Measurements from ENCODE around the gene LMTK3. TPM values are rescaled to one million over a fixed set of nuclear protein-coding genes. Genes with fewer than 3 reads are reported as not detected.

Gene LMTK3
- total and polyA plus RNA-seq, 2 of the 13 experiments (the other 11 are each of a cell fraction or from before 2014, with no cell fraction given) = 0.18 to 0.29 TPM

DNA sequence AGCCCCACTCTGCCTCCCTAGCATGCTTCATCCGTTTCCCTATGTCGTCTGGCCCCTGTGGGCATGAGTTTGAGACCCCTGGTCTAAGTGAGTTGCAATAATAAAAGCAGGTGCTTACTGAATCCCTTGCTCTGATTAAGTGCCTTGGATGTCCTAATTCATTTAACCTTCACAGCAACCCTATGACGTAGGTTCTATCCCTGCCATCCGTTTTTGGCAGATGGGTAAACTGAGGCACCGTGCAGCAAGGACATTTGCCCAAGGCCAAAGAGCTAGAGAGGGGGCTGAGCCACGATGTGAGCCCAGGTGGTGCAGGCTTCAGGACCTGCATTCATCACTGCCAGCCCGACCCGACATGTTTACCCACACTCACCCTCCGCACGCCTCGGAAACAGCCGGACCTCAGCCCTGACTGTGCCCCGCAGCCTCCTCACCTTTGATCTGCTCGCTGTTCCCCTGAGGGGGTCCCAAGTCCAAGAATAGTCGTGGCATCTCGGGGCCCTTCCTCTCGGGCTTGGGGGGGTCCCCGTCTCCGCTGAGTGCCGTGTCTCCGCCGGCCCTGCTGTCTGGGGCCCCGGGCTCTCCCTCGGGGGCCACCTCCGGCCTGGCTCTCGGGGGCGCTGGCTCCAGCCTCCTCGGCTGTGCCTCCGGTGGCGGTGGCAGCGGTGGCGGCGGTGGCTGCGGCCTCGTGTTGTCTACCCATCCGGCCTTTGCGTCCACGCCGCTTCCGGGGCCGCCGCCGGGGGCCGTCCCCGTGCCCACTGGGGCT is 14.5 kb downstream of the LMTK3 start (continued):
- TF ChIP-seq, protein P1, sequence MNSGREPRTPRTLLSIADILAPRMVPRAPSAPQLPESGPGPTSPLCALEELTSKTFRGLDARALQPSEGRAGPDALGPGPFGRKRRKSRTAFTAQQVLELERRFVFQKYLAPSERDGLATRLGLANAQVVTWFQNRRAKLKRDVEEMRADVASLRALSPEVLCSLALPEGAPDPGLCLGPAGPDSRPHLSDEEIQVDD (CRISPR knock-in tag; IDR thresholded peaks at IDR 0.05; ENCODE audit: borderline replicate concordance) = no peak
- TF ChIP-seq ZKSCAN5 (CRISPR knock-in tag; IDR thresholded peaks at IDR 0.05) (no peak), MED8 (CRISPR knock-in tag; IDR thresholded peaks at IDR 0.05; ENCODE audit: insufficient replicate concordance) (no peak), EP300 (IDR thresholded peaks at IDR 0.05; ENCODE audit: low read depth in 2 of 2, low read length in 2 of 2) (no peak), EP300 (CRISPR knock-in tag; IDR thresholded peaks at IDR 0.05; ENCODE audit: borderline replicate concordance) (0 out of 2 replicates have a peak, but pooled peaks have one; percentile 17), ZMYM3 (CRISPR knock-in tag; IDR thresholded peaks at IDR 0.05) (peak; percentile 72), SPEN (CRISPR knock-in tag; IDR thresholded peaks at IDR 0.05; ENCODE audit: low read depth) (peak; percentile 42), ZFY (CRISPR knock-in tag; IDR thresholded peaks at IDR 0.05) (peak; percentile 42), HMGA1 (CRISPR knock-in tag; conservative IDR thresholded peaks at IDR 0.05) (no peak), PHF21A (CRISPR knock-in tag; IDR thresholded peaks at IDR 0.05) (peak; percentile 33; the same call in 1 of the 2 replicates), HES4 (CRISPR knock-in tag; IDR thresholded peaks at IDR 0.05; ENCODE audit: borderline replicate concordance) (peak; percentile 57; the same call in 1 of the 2 replicates), KAT7 (CRISPR knock-in tag; IDR thresholded peaks at IDR 0.05; ENCODE audit: borderline replicate concordance) (no peak), NCOR1 (IDR thresholded peaks at IDR 0.05; ENCODE audit: borderline replicate concordance, low read length) (no peak)
- TF ChIP-seq, protein P2, sequence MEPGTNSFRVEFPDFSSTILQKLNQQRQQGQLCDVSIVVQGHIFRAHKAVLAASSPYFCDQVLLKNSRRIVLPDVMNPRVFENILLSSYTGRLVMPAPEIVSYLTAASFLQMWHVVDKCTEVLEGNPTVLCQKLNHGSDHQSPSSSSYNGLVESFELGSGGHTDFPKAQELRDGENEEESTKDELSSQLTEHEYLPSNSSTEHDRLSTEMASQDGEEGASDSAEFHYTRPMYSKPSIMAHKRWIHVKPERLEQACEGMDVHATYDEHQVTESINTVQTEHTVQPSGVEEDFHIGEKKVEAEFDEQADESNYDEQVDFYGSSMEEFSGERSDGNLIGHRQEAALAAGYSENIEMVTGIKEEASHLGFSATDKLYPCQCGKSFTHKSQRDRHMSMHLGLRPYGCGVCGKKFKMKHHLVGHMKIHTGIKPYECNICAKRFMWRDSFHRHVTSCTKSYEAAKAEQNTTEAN (CRISPR knock-in tag; conservative IDR thresholded peaks at IDR 0.05) = no peak
- TF ChIP-seq, protein P3, sequence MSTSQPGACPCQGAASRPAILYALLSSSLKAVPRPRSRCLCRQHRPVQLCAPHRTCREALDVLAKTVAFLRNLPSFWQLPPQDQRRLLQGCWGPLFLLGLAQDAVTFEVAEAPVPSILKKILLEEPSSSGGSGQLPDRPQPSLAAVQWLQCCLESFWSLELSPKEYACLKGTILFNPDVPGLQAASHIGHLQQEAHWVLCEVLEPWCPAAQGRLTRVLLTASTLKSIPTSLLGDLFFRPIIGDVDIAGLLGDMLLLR (CRISPR knock-in tag; IDR thresholded peaks at IDR 0.05) = no peak
- TF ChIP-seq, protein P4, sequence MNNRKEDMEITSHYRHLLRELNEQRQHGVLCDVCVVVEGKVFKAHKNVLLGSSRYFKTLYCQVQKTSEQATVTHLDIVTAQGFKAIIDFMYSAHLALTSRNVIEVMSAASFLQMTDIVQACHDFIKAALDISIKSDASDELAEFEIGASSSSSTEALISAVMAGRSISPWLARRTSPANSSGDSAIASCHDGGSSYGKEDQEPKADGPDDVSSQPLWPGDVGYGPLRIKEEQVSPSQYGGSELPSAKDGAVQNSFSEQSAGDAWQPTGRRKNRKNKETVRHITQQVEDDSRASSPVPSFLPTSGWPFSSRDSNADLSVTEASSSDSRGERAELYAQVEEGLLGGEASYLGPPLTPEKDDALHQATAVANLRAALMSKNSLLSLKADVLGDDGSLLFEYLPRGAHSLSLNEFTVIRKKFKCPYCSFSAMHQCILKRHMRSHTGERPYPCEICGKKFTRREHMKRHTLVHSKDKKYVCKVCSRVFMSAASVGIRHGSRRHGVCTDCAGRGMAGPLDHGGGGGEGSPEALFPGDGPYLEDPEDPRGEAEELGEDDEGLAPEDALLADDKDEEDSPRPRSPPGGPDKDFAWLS (CRISPR knock-in tag; IDR thresholded peaks at IDR 0.05; ENCODE audit: borderline replicate concordance) = no peak
- TF ChIP-seq, protein P5, sequence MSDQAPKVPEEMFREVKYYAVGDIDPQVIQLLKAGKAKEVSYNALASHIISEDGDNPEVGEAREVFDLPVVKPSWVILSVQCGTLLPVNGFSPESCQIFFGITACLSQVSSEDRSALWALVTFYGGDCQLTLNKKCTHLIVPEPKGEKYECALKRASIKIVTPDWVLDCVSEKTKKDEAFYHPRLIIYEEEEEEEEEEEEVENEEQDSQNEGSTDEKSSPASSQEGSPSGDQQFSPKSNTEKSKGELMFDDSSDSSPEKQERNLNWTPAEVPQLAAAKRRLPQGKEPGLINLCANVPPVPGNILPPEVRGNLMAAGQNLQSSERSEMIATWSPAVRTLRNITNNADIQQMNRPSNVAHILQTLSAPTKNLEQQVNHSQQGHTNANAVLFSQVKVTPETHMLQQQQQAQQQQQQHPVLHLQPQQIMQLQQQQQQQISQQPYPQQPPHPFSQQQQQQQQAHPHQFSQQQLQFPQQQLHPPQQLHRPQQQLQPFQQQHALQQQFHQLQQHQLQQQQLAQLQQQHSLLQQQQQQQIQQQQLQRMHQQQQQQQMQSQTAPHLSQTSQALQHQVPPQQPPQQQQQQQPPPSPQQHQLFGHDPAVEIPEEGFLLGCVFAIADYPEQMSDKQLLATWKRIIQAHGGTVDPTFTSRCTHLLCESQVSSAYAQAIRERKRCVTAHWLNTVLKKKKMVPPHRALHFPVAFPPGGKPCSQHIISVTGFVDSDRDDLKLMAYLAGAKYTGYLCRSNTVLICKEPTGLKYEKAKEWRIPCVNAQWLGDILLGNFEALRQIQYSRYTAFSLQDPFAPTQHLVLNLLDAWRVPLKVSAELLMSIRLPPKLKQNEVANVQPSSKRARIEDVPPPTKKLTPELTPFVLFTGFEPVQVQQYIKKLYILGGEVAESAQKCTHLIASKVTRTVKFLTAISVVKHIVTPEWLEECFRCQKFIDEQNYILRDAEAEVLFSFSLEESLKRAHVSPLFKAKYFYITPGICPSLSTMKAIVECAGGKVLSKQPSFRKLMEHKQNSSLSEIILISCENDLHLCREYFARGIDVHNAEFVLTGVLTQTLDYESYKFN (CRISPR knock-in tag; conservative IDR thresholded peaks at IDR 0.05) = peak; percentile 86
- TF ChIP-seq, protein P6, sequence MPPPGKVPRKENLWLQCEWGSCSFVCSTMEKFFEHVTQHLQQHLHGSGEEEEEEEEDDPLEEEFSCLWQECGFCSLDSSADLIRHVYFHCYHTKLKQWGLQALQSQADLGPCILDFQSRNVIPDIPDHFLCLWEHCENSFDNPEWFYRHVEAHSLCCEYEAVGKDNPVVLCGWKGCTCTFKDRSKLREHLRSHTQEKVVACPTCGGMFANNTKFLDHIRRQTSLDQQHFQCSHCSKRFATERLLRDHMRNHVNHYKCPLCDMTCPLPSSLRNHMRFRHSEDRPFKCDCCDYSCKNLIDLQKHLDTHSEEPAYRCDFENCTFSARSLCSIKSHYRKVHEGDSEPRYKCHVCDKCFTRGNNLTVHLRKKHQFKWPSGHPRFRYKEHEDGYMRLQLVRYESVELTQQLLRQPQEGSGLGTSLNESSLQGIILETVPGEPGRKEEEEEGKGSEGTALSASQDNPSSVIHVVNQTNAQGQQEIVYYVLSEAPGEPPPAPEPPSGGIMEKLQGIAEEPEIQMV (CRISPR knock-in tag; IDR thresholded peaks at IDR 0.05; ENCODE audit: low read depth) = no peak

Data from HepG2 (cell line).